Endothelial cell of umbilical vein (primary cell): ENCODE data around the gene INPP5A. TPM values are rescaled to one million over a fixed set of nuclear protein-coding genes. Genes with fewer than 3 reads are reported as not detected.

Source experiments
- BruUV-seq: library from RNA; stranded (reverse); fragments of 400-500 nt; replicated peaks from 2 replicates; lab custom pipeline; 2021; lab: Mats Ljungman, UMichigan
- CTCF ChIA-PET: fragments of 300-600, 350-600 bp; sonication (Branson Sonifier 250); formaldehyde crosslinking; loops from one replicate; lab custom pipeline; 2021; ENCODE audit warnings: antibody characterized with exemption, inconsistent platforms; lab: Charles Lee
- POLR2A ChIA-PET: fragments of 300-600, 350-600 bp; sonication (Branson Sonifier 250); formaldehyde crosslinking; loops from one replicate; lab custom pipeline; 2021; ENCODE audit warnings: antibody characterized with exemption, inconsistent platforms; lab: Charles Lee
- DNase-seq: peaks from one replicate; pipeline ENCODE4 v3.0.0-alpha.2; 2011; ENCODE audit warnings: low read depth, low spot score
- FAIRE-seq: peaks from 2 replicates; lab custom pipeline; 2011; peaks lifted over from hg19 to GRCh38; lab: Jason Lieb, UNC
- H2AFZ ChIP-seq: 2 replicates; pipeline ENCODE4 v1.6.0; 2012; ENCODE audit warnings: low read depth, low read length, control low read depth, inconsistent platforms
- H3K27ac ChIP-seq: 2 replicates; pipeline ENCODE4 v1.5.1; 2011; ENCODE audit warnings: low read depth, mild to moderate bottlenecking, control low read depth, low read length, moderate library complexity; ENCODE audit not compliant: insufficient read depth
- H3K27me3 ChIP-seq, 2 experiments: 2 replicates each; pipeline versions ENCODE4 v1.6.0 to v1.6.1; 2011; ENCODE audit warnings: low read length in 2 of 2, mixed read lengths in 1 of 2; ENCODE audit not compliant: control insufficient read depth in 2 of 2, insufficient read depth in 2 of 2
- H3K36me3 ChIP-seq, 2 experiments: 2 replicates in 1 of 2; 3 replicates in 1 of 2; pipeline ENCODE4 v1.5.1; 2011; ENCODE audit warnings: low read length in 2 of 2, mild to moderate bottlenecking in 1 of 2, moderate library complexity in 1 of 2; ENCODE audit not compliant: control insufficient read depth in 2 of 2, insufficient read depth in 2 of 2; ENCODE audit errors: extremely low read depth in 1 of 2
- H3K4me1 ChIP-seq: 3 replicates; pipeline ENCODE4 v1.5.1; 2011; ENCODE audit warnings: mild to moderate bottlenecking, low read length; ENCODE audit not compliant: control insufficient read depth, insufficient read depth; ENCODE audit errors: extremely low read depth
- H3K4me2 ChIP-seq: 2 replicates; pipeline ENCODE4 v1.6.1; 2011; ENCODE audit warnings: low read length, control low read depth, mixed read lengths; ENCODE audit not compliant: insufficient read depth
- H3K4me3 ChIP-seq, 3 experiments: fragments of 200-600 bp in 1 of 3; sonication (generic), shearing (Covaris generic) in 1 of 3; replicated peaks in 1 of 3; 2 replicates each; pipeline ENCODE4 v1.5.1; 2011 to 2016; ENCODE audit warnings: control low read depth in 3 of 3, low read length in 3 of 3, mild to moderate bottlenecking in 2 of 3, inconsistent platforms in 1 of 3, low read depth in 1 of 3, moderate library complexity in 1 of 3; ENCODE audit not compliant: insufficient read depth in 1 of 3
- H3K79me2 ChIP-seq: 2 replicates; pipeline ENCODE4 v1.6.0; 2012; ENCODE audit warnings: low read length, inconsistent platforms; ENCODE audit not compliant: control insufficient read depth, insufficient read depth
- H3K9ac ChIP-seq: replicated peaks from 2 replicates; pipeline ENCODE3; 2011; ENCODE audit warnings: low read length, control low read depth; ENCODE audit not compliant: insufficient read depth; ENCODE audit errors: extremely low read depth
- H3K9me1 ChIP-seq: replicated peaks from 3 replicates; pipeline ENCODE4 v1.6.0; 2011; ENCODE audit warnings: mild to moderate bottlenecking, low read length; ENCODE audit not compliant: control insufficient read depth, insufficient read depth; ENCODE audit errors: extremely low read depth
- H3K9me3 ChIP-seq: replicated peaks from 2 replicates; pipeline ENCODE4 v1.5.1; 2012; ENCODE audit warnings: low read length, inconsistent platforms; ENCODE audit not compliant: control insufficient read depth, insufficient read depth
- H4K20me1 ChIP-seq: replicated peaks from 2 replicates; pipeline ENCODE3; 2011; ENCODE audit warnings: mild to moderate bottlenecking, low read length; ENCODE audit not compliant: control insufficient read depth, insufficient read depth; ENCODE audit errors: extremely low read depth
- CTCF ChIP-seq, 2 donors: IDR thresholded peaks; 1 replicate in 1 of 2; 2 replicates in 1 of 2; pipeline ENCODE4 v1.5.1; 2011; ENCODE audit warnings: low read length in 2 of 2, mild to moderate bottlenecking in 2 of 2, moderate library complexity in 2 of 2, control low read depth in 1 of 2, inconsistent platforms in 1 of 2, low read depth in 1 of 2; ENCODE audit not compliant: insufficient read depth in 1 of 2; ENCODE audit errors: extremely low read depth in 1 of 2
- EZH2 ChIP-seq: IDR thresholded peaks from 2 replicates; pipeline ENCODE4 v1.6.1; 2012; ENCODE audit warnings: borderline replicate concordance, low read depth, mild to moderate bottlenecking, moderate library complexity, low read length, inconsistent platforms; ENCODE audit not compliant: severe bottlenecking
- FOS ChIP-seq: IDR thresholded peaks from 2 replicates; pipeline ENCODE4 v1.6.1; 2011; ENCODE audit warnings: mild to moderate bottlenecking, low read length, moderate library complexity, borderline replicate concordance; ENCODE audit not compliant: insufficient read depth
- GATA2 ChIP-seq: IDR thresholded peaks from 2 replicates; pipeline ENCODE4 v1.7.0; 2011; ENCODE audit warnings: low read depth, mild to moderate bottlenecking, moderate library complexity, mixed read lengths, low read length; ENCODE audit not compliant: insufficient read length, insufficient read depth
- JUN ChIP-seq: IDR thresholded peaks from 2 replicates; pipeline ENCODE4 v1.6.1; 2011; ENCODE audit warnings: borderline replicate concordance, low read depth; ENCODE audit not compliant: insufficient read length, insufficient read depth
- MYC ChIP-seq: IDR thresholded peaks from one replicate; pipeline ENCODE4 v1.6.1; 2011; ENCODE audit warnings: mild to moderate bottlenecking, low read depth, low read length
- POLR2AphosphoS5 ChIP-seq: IDR thresholded peaks from 2 replicates; pipeline ENCODE4 v1.6.1; 2012; ENCODE audit warnings: low read depth, mild to moderate bottlenecking, control low read depth, low read length, moderate library complexity; ENCODE audit not compliant: insufficient read depth
- dilution Hi-C: fragments of 300-500 bp; cut with MboI; formaldehyde crosslinking; loops from one replicate; pipeline ENCODE4 v1.15.0; 2019; ENCODE audit warnings: low sequenced_read_pairs; ENCODE audit not compliant: extremely low pct_ligation_motif_present
- intact Hi-C: fragments of 100-400 bp; cut with micrococcal nuclease; formaldehyde crosslinking; loops from one replicate; pipeline ENCODE4 v1.10.0; 2022
- polyA plus RNA-seq, 4 experiments: library from polyadenylated mRNA; depleted of rRNA in 3 of 4; stranded (reverse) in 3 of 4; unstranded in 1 of 4; fragments of >200 nt; gene quantifications; 2 replicates each; pipeline versions ENCODE4 v1.2.1 to v1.2.3, GENCODE V29; 2011 to 2012; ENCODE audit warnings: missing spikeins in 1 of 4
- total RNA-seq: library from RNA; stranded (reverse); gene quantifications from 2 replicates; pipeline ENCODE4 v1.2.3, GENCODE V29; 2021
- TF ChIP-seq, protein P1 (sequence below): IDR thresholded peaks from 2 replicates; pipeline ENCODE4 v1.6.1; 2011; ENCODE audit not compliant: insufficient read depth, insufficient read length

The INPP5A gene
- total and polyA plus RNA-seq, 2 donors (not counting 3 experiments of a cell fraction or from before 2014, with no cell fraction given): 22.9 to 33.2 TPM

DNA sequence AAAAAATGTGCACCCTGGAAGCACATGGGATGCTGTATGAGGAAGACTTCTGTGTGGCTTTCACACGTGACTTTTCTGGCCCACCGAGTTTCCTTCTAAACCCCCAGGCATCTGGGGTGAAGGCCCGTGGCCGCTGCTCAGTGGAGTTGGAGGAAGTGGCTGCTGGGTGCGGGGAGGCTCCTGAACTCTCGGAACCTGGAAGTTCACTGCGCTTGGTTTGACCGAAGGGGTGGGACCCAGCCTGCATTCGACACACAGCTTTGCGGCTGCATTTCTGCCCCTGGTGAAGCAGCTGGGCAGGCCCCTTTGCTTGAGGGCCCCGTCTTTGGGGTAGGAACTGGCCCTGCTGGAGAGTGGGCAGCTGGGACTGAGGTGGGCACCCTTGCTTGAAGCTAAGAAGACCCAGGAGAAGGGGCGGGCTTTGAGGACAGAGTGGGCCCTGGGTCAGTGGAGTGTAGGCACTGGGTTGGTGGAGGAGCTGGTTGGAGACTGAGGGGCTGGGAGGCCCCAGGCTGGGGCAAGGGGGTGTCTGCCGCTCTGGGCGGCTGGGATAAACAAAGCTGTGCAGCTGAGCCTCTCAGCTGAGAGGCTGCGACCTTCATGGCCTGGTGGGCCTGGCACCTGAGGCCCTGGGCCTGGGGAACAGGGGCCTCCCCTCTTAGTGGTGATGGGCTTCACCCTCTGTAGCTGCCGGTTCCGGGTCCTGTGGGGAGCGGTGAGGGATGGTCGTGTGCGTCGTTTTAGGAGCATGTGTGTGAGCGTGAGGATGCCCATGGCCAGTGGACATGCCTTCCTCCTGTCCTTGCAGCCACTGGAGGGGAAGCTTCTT, 78.0 kb downstream of the INPP5A start:
- ChIA-PET POLR2A (no interaction called here), CTCF (no interaction called here)
- FAIRE-seq: no peak

More for the DNA sequence above, 78.0 kb downstream of the INPP5A start:
- intact Hi-C loops: no loop called here
- TF ChIP-seq EZH2 (no peak), MYC (no peak), JUN (no peak), GATA2 (no peak), FOS (no peak), CTCF (IDR thresholded peaks at IDR 0.05; ENCODE audit: extremely low read depth in 1 of 2, insufficient read depth in 1 of 2, low read depth in 1 of 2, low read length in 2 of 2) (no peak), POLR2AphosphoS5 (no peak)
- TF ChIP-seq, protein P1, sequence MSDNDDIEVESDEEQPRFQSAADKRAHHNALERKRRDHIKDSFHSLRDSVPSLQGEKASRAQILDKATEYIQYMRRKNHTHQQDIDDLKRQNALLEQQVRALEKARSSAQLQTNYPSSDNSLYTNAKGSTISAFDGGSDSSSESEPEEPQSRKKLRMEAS: no peak
- no peaks in the 10 kb centered on the region for H3K36me3 ChIP-seq
- DNase-seq: no peak
- no peak overlapping the region for H2AFZ ChIP-seq
- H3K4me3 ChIP-seq: no peak overlapping the region
- H3K27ac ChIP-seq: no peak overlapping the region
- H4K20me1 ChIP-seq: no peaks in the 10 kb centered on the region
- no peaks in the 10 kb centered on the region for H3K79me2 ChIP-seq
- no peak overlapping the region for H3K9ac ChIP-seq
- H3K4me2 ChIP-seq: no peak overlapping the region
- no peaks in the 10 kb centered on the region for H3K9me1 ChIP-seq
- dilution Hi-C loops: no loop called here
- no peaks in the 10 kb centered on the region for H3K4me1 ChIP-seq
- no peaks in the 10 kb centered on the region for H3K27me3 ChIP-seq
- BruUV-seq: no TSS peak
- no peaks in the 10 kb centered on the region for H3K9me3 ChIP-seq
